Measurements from ENCODE around the gene CST1.
"Not testable (repeated sequence)": the region's sequence is repeated elsewhere in the genome, so short reads cannot be mapped to it uniquely, and the experiment has no call there.

CST1 gene

DNA sequence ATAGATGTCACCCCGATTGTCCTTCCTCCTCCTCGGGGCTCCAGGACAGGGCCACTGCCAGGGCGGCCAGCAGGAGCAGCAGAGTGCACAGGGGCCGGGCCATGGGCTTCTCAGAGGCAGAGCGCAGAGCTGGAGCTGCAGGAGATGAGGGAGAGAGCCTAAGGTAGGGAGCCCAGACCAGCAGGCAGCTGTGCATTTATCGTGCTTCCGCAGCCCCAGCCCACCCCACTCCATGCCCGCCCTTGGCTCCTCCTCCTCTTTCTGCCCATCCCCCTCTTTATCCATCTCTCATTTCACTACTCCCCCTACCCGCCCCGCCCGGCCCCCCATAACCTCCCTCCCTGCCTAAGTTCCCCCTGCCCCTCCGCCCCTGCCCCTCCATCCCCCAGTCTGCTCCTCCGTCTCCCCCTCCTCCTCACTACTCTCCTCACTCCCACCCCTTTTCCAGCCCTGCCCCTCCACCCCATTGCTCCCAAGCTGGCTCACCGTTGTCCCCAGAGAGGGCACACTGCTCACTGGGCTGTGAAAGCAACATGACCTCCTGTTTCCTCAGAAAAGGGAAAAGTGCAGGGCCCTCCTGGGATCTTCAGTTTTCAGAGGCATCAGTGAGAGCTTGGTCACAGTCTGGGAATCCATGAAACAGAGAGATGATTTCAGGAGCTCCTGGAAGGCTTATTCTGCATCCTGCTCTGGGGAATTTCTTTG lies 25.5 kb upstream of the CST1 start:
- FAIRE-seq (no peak), DNase-seq (ENCODE audit: insufficient read length, low spot score) (no peak)
- TF ChIP-seq, protein P1, sequence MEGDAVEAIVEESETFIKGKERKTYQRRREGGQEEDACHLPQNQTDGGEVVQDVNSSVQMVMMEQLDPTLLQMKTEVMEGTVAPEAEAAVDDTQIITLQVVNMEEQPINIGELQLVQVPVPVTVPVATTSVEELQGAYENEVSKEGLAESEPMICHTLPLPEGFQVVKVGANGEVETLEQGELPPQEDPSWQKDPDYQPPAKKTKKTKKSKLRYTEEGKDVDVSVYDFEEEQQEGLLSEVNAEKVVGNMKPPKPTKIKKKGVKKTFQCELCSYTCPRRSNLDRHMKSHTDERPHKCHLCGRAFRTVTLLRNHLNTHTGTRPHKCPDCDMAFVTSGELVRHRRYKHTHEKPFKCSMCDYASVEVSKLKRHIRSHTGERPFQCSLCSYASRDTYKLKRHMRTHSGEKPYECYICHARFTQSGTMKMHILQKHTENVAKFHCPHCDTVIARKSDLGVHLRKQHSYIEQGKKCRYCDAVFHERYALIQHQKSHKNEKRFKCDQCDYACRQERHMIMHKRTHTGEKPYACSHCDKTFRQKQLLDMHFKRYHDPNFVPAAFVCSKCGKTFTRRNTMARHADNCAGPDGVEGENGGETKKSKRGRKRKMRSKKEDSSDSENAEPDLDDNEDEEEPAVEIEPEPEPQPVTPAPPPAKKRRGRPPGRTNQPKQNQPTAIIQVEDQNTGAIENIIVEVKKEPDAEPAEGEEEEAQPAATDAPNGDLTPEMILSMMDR (IDR thresholded peaks at IDR 0.05; ENCODE audit: insufficient read depth, missing control alignments), result no peak

DNA sequence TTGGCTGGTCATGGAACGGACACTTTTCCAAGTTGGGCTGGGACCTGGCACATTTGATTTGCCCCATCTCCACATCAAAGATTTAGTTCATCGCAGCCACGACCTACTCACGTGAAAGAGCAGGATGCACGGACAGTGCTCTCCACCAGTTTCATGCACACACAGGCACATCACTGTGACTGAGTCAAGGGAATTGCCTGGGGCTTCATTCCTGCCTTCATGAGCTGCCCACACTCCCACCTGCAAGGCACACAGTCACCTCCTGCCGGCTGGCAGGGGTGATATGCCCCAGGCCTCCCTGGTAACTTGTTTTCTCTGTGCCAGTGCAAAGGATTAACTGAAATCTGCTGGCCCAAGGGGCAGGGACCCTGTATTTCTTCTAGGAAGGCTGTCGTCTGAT lies 23.3 kb upstream of the CST1 start:
- TF ChIP-seq, protein P1 (IDR thresholded peaks at IDR 0.05; ENCODE audit: insufficient read depth, missing control alignments), result no peak
- DNase-seq (ENCODE audit: insufficient read length, low spot score) (no peak), FAIRE-seq (no peak)

DNA sequence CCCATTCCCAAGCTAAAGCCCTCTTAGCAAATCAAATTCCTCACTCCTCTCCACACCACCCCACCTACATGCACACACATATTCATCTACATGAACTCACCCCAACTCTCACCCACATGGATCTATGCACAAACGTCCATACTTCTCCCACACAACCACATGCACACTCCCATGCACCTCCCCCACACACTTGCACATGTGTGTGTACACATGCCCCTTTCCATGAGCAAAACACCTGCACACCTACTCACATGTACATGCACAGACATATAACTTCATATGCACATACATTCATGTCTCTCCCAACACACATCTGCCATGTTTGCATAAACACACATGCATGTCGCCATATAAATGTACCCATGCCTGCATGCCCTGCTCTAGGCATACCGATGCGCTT lies 22.8 kb upstream of the CST1 start:
- TF ChIP-seq, protein P1 (IDR thresholded peaks at IDR 0.05; ENCODE audit: insufficient read depth, missing control alignments), result no peak
- no peak for DNase-seq (ENCODE audit: insufficient read length, low spot score)
- FAIRE-seq, result no peak

DNA sequence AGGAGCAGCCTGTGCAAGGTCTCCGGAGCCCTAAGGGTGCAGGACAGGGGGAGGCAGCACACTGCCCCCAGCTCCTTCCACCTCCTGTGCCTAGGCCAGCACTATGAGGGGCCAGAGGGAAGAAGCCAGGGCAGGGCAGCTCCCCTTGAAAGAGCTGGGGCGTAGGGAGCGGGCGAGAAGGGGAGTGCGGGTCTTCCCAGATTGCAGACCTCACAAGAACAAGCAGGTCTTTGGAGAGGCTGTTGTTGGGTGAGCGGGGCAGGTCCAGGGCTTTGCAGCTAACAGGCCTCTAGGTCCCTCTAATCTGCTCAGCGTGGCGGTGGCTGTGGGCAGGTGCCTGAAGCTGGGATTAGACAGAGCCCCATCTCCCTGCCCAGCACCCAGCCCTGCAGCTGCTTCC lies 22.4 kb upstream of the CST1 start:
- TF ChIP-seq, protein P1 (IDR thresholded peaks at IDR 0.05; ENCODE audit: insufficient read depth, missing control alignments), result no peak
- no peak for DNase-seq (ENCODE audit: insufficient read length, low spot score)
- FAIRE-seq, result no peak

DNA sequence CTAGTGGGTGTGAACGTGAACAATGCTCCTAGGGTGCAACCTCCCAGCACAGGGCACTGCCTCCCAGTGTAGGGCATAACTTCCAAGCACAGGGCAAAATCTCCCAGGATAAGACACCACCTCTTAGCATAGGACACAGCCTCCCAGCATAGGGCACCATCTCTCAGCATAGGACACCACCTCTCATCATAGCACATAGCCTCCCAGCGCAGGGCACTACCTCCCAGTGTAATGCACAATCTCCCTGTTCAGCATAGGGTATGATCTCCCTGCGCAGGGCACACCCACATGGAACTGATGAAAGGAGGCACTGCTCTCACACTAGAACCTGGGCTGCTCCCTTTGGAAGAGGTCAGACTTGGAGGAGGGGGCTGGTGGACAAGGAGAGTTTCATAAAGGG lies 21.3 kb upstream of the CST1 start:
- no peak for FAIRE-seq
- no peak for DNase-seq (ENCODE audit: insufficient read length, low spot score)
- TF ChIP-seq, protein P1 (IDR thresholded peaks at IDR 0.05; ENCODE audit: insufficient read depth, missing control alignments), result no peak

DNA sequence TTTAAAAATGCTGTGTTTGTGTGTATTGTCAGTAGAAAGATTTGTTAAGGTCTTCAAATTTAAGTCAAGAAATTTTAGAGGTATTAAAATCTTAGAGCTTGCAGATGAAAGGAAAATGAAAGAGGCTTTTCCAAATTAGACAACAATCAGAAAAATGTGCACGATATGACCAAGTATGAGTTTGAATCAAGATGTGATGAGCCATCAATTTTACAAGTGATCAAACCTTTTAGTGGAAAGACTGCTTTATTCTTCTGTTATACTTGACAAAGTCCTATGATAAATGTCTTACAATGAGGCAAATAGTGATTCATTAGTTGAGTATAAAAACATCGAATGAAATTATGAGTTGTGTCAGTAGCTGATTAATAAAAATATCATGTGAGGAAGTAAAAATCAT lies 19.6 kb upstream of the CST1 start:
- no peak for DNase-seq (ENCODE audit: insufficient read length, low spot score)
- TF ChIP-seq, protein P1 (IDR thresholded peaks at IDR 0.05; ENCODE audit: insufficient read depth, missing control alignments), result no peak
- FAIRE-seq, result no peak

DNA sequence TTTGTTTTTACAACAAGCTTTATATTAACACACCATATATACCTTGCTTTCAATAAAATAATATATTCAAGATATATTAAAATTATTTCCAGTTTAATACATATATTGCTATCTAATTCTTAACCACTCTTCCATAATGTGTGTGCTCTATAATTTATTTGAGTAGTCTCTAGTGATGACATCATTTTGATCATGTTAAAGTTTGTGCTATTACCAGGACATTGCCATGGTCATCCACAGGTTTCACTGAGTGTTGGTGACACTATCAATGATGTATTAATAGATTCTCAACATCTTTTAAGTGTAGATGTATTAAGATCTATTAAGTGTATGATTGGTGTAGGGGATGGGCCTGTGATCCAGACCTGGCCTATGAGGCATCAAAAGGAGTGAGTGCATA lies 17.8 kb upstream of the CST1 start:
- not testable (repeated sequence) for FAIRE-seq; DNase-seq (ENCODE audit: insufficient read length, low spot score)

DNA sequence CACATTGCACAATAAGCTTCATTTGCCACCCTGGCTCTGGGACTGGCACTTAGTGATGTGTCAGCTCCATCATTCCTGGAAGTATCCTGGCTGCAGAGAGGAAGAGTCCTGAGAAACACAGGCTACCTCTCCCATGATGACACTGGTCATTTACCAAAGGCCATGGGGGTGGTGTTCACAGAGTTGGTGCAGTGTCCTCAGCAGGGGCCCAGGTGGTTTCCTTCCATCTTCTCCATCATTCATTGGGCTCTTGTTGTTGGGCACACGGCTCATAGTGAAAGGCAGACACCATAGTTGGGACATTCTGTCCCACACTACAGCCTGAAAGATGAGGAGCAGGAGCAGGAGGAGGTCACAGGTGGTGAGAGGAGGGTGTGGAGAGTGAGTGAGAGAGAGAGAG lies 15.8 kb upstream of the CST1 start:
- FAIRE-seq (no peak), DNase-seq (ENCODE audit: insufficient read length, low spot score) (no peak)
- TF ChIP-seq, protein P1 (IDR thresholded peaks at IDR 0.05; ENCODE audit: insufficient read depth, missing control alignments), result no peak

Measured in D721Med (cell line).